GM18867 (cell line): ENCODE measurements around the gene NPBWR2.

Experiments used
- ATAC-seq: cut with Tn5 transposase; IDR thresholded peaks from one replicate; pipeline ENCODE4 v1.9.1; 2021; ENCODE audit warnings: mild to moderate bottlenecking, moderate library complexity; ENCODE audit not compliant: unreplicated experiment

NPBWR2 gene

GRCh38 chr20:64074963-64075362 lies 32.4 kb downstream of the NPBWR2 start:
- no peak for ATAC-seq

GRCh38 chr20:64074184-64074789 lies 33.1 kb downstream of the NPBWR2 start:
- ATAC-seq = no peak

GRCh38 chr20:64073476-64074183 lies 33.7 kb downstream of the NPBWR2 start:
- ATAC-seq = no peak

- ATAC-seq = no peak
These were observed 34.8 kb downstream of the NPBWR2 start for GRCh38 chr20:64072498-64073063.

GRCh38 chr20:64071341-64072332 lies 35.7 kb downstream of the NPBWR2 start:
- ATAC-seq = no peak

GRCh38 chr20:64070244-64070993 lies 36.9 kb downstream of the NPBWR2 start:
- no peak for ATAC-seq

- no peak for ATAC-seq
These were observed 37.6 kb downstream of the NPBWR2 start for GRCh38 chr20:64069614-64070243.

GRCh38 chr20:64069209-64069613 lies 38.2 kb downstream of the NPBWR2 start:
- no peak for ATAC-seq

GRCh38 chr20:64068386-64069208 lies 38.8 kb downstream of the NPBWR2 start:
- ATAC-seq = no peak

- ATAC-seq = no peak
These were observed 39.5 kb downstream of the NPBWR2 start for GRCh38 chr20:64067733-64068307.

- ATAC-seq = no peak
These were observed 40.2 kb downstream of the NPBWR2 start for GRCh38 chr20:64067005-64067632.

GRCh38 chr20:64065974-64066343 lies 41.4 kb downstream of the NPBWR2 start:
- peak; percentile 45 for ATAC-seq

GRCh38 chr20:64065062-64065973 lies 42.0 kb downstream of the NPBWR2 start:
- ATAC-seq = no peak

- no peak for ATAC-seq
These were observed 43.1 kb downstream of the NPBWR2 start for GRCh38 chr20:64064145-64064698.

GRCh38 chr20:64063389-64064144 lies 43.8 kb downstream of the NPBWR2 start:
- no peak for ATAC-seq
